GM23338 (cell line): ENCODE data around the gene LLPH. TPM values are rescaled to one million over a fixed set of nuclear protein-coding genes. Genes with fewer than 3 reads are reported as not detected.
"Not testable (repeated sequence)": the region's sequence is repeated elsewhere in the genome, so short reads cannot be mapped to it uniquely, and the experiment has no call there.

Source experiments
- ATAC-seq: fragments of 200-7000 bp; cut with Tn5 transposase; 3 replicates; pipeline ENCODE4 v1.9.1; 2020
- DNase-seq: peaks from one replicate; pipeline ENCODE4 v3.0.0-alpha.2; 2015; ENCODE audit warnings: low spot score
- H2AFZ ChIP-seq: fragments of 200-600 bp; sonication (generic); 2 replicates; pipeline ENCODE4 v1.8.0; 2016; ENCODE audit warnings: antibody characterized with exemption, mild to moderate bottlenecking, moderate library complexity
- H3F3A ChIP-seq: fragments of 200-600 bp; sonication (generic); replicated peaks from 2 replicates; pipeline ENCODE4 v1.8.0; 2017; ENCODE audit warnings: antibody characterized with exemption, mixed run types, low read depth
- H3K27ac ChIP-seq: fragments of 200-600 bp; sonication (generic); 2 replicates; pipeline ENCODE4 v1.6.1; 2016; ENCODE audit warnings: low read depth
- H3K27me3 ChIP-seq: fragments of 200-600 bp; sonication (generic); 2 replicates; pipeline ENCODE4 v1.8.0; 2016; ENCODE audit warnings: mild to moderate bottlenecking, mixed run types, moderate library complexity; ENCODE audit not compliant: insufficient read depth
- H3K36me3 ChIP-seq: fragments of 200-600 bp; sonication (generic); 2 replicates; pipeline ENCODE4 v1.8.0; 2016; ENCODE audit warnings: mild to moderate bottlenecking; ENCODE audit not compliant: insufficient read depth
- H3K4me1 ChIP-seq: fragments of 200-600 bp; sonication (generic); 2 replicates; pipeline ENCODE4 v1.8.0; 2016; ENCODE audit warnings: mild to moderate bottlenecking, moderate library complexity; ENCODE audit not compliant: insufficient read depth
- H3K4me2 ChIP-seq: fragments of 200-600 bp; sonication (generic); 2 replicates; pipeline ENCODE4 v1.7.1; 2017; ENCODE audit warnings: mixed run types
- H3K4me3 ChIP-seq: fragments of 200-600 bp; sonication (generic); 2 replicates; pipeline ENCODE4 v1.6.1; 2016; ENCODE audit warnings: mixed run types
- H3K79me2 ChIP-seq: fragments of 200-600 bp; sonication (generic); replicated peaks from 2 replicates; pipeline ENCODE4 v1.8.0; 2017; ENCODE audit warnings: mild to moderate bottlenecking; ENCODE audit not compliant: insufficient read depth
- H3K9me2 ChIP-seq: fragments of 200-600 bp; sonication (generic); 2 replicates; pipeline ENCODE4 v1.8.0; 2017; ENCODE audit not compliant: insufficient read depth
- H4K20me1 ChIP-seq: fragments of 200-600 bp; sonication (generic); replicated peaks from 2 replicates; pipeline ENCODE4 v1.8.0; 2017; ENCODE audit warnings: mild to moderate bottlenecking; ENCODE audit not compliant: insufficient read depth
- H3K27ac Mint-ChIP-seq: 2 replicates; pipeline ENCODE4 v1.8.0; 2020; ENCODE audit warnings: inconsistent platforms, mild to moderate bottlenecking, moderate library complexity, mixed read lengths
- H3K27me3 Mint-ChIP-seq: 3 replicates; pipeline ENCODE4 v1.8.0; 2022; ENCODE audit warnings: low read depth, mild to moderate bottlenecking, moderate library complexity, mixed read lengths, inconsistent platforms; ENCODE audit not compliant: insufficient read depth, poor library complexity
- H3K36me3 Mint-ChIP-seq: 3 replicates; pipeline ENCODE4 v1.8.0; 2021; ENCODE audit warnings: low read depth, mild to moderate bottlenecking, inconsistent platforms, moderate library complexity, mixed read lengths
- H3K4me1 Mint-ChIP-seq: 3 replicates; pipeline ENCODE4 v1.8.0; 2020; ENCODE audit warnings: mild to moderate bottlenecking, inconsistent platforms, mixed read lengths
- H3K4me3 Mint-ChIP-seq: 3 replicates; pipeline ENCODE4 v1.8.0; 2021; ENCODE audit warnings: moderate library complexity, mild to moderate bottlenecking, inconsistent platforms, mixed read lengths
- H3K9me3 Mint-ChIP-seq: 3 replicates; pipeline ENCODE4 v1.8.0; 2020; ENCODE audit warnings: moderate library complexity, mild to moderate bottlenecking, inconsistent platforms, mixed read lengths
- ETS1 ChIP-seq: IDR thresholded peaks from 2 replicates; pipeline ENCODE4 v1.6.1; 2016; ENCODE audit warnings: antibody characterized with exemption
- JUNB ChIP-seq: IDR thresholded peaks from one replicate; pipeline ENCODE4 v1.6.1; 2016; ENCODE audit warnings: antibody characterized with exemption; ENCODE audit not compliant: unreplicated experiment
- POLR2AphosphoS5 ChIP-seq: IDR thresholded peaks from 2 replicates; pipeline ENCODE4 v1.6.1; 2016; ENCODE audit warnings: antibody characterized with exemption, low read depth
- REST ChIP-seq: IDR thresholded peaks from one replicate; pipeline ENCODE4 v1.6.1; 2018; ENCODE audit warnings: antibody characterized with exemption; ENCODE audit not compliant: unreplicated experiment
- STAT1 ChIP-seq: IDR thresholded peaks from one replicate; pipeline ENCODE4 v1.6.1; 2016; ENCODE audit warnings: antibody characterized with exemption; ENCODE audit not compliant: unreplicated experiment
- ZNF114 ChIP-seq: fragments of 250-450 bp; sonication (Bioruptor Pico); IDR thresholded peaks from 2 replicates; pipeline ENCODE4 v1.5.0; 2020; ENCODE audit warnings: mild to moderate bottlenecking, moderate library complexity
- polyA plus RNA-seq: library from polyadenylated mRNA; unstranded; fragments of >200 nt; fragmentation: Nextera tagmentation; extraction: Ambion mirVana; gene quantifications from 2 replicates; pipeline ENCODE4 v1.2.1, GENCODE V29; 2016
- total RNA-seq: library from RNA; depleted of rRNA; stranded (reverse); fragments of >200 nt; shearing (Covaris generic); gene quantifications from 2 replicates; pipeline ENCODE4 v1.2.3, GENCODE V29; 2014

The LLPH gene
- total and polyA plus RNA-seq, 2 experiments from 2014 or later, result 10.7 to 56.6 TPM

- H3K36me3 Mint-ChIP-seq, ATAC-seq, H3K4me1 ChIP-seq, H3K36me3 ChIP-seq, H3K9me2 ChIP-seq, H3K4me2 ChIP-seq, H3K27ac Mint-ChIP-seq, H4K20me1 ChIP-seq, H3K27ac ChIP-seq, H3K4me1 Mint-ChIP-seq, H3K27me3 Mint-ChIP-seq, H3K4me3 ChIP-seq, H3K27me3 ChIP-seq, H3K79me2 ChIP-seq, H3K4me3 Mint-ChIP-seq, H2AFZ ChIP-seq, H3F3A ChIP-seq: not testable (repeated sequence)
- H3K9me3 Mint-ChIP-seq, result peaks cover 19% of the 10 kb centered on the region; the same call in 2 of the 3 replicates
- DNase-seq, result peak; percentile 19
These were observed 44.1 kb upstream of the LLPH start for GRCh38 chr12:66174391-66175325.

- H3K36me3 ChIP-seq, result no peaks in the 10 kb centered on the region
- no peak for TF ChIP-seq ETS1
- TF ChIP-seq STAT1, result no peak
- TF ChIP-seq POLR2AphosphoS5, result no peak
- H3K4me1 Mint-ChIP-seq, result peaks cover 8% of the 10 kb centered on the region; the same call in 2 of the 3 replicates
- peaks cover 31% of the 10 kb centered on the region for H3K79me2 ChIP-seq
- H3K36me3 Mint-ChIP-seq, result peaks cover 11% of the 10 kb centered on the region
- H3K9me2 ChIP-seq, result 0 out of 2 replicates have a peak, but pooled peaks cover 3% of the 10 kb centered on the region
- peak overlapping the region; percentile 95 for H3K4me3 Mint-ChIP-seq
- H3K27ac ChIP-seq, result 0 out of 2 replicates have a peak overlapping the region, but pooled peaks have one; percentile 80
- no peaks in the 10 kb centered on the region for H3K27me3 ChIP-seq
- H3K27ac Mint-ChIP-seq, result no peak overlapping the region
- H3K4me1 ChIP-seq, result no peaks in the 10 kb centered on the region; the same call in 1 of the 2 replicates
- ATAC-seq, result no peak
- H3K4me3 ChIP-seq, result peak overlapping the region; percentile 70; the same call in 1 of the 2 replicates
- peak overlapping the region; percentile 71 for H3K4me2 ChIP-seq
- H3F3A ChIP-seq, result no peaks in the 10 kb centered on the region; the same call in 1 of the 2 replicates
- peak overlapping the region; percentile 60 for H2AFZ ChIP-seq
- peaks cover 1% of the 10 kb centered on the region for H3K27me3 Mint-ChIP-seq
- no peak for DNase-seq
- no peaks in the 10 kb centered on the region for H4K20me1 ChIP-seq
- H3K9me3 Mint-ChIP-seq, result peaks cover 20% of the 10 kb centered on the region; the same call in 2 of the 3 replicates
These were observed 40.1 kb upstream of the LLPH start for GRCh38 chr12:66170606-66171005.

- Mint-ChIP-seq H3K27me3 (peaks cover 1% of the 10 kb centered on the region), H3K36me3 (peaks cover 15% of the 10 kb centered on the region), H3K9me3 (peaks cover 22% of the 10 kb centered on the region; the same call in 2 of the 3 replicates), H3K4me3 (peak within 1 kb of the TSS; percentile 95), H3K4me1 (peaks cover 8% of the 10 kb centered on the region; the same call in 2 of the 3 replicates), H3K27ac (peak within 1 kb of the TSS; percentile 97)
- Histone ChIP-seq H3K4me2 (peak within 1 kb of the TSS; percentile 71), H3K79me2 (peaks cover 42% of the 10 kb centered on the region), H3K27me3 (no peaks in the 10 kb centered on the region), H4K20me1 (no peaks in the 10 kb centered on the region), H3F3A (no peaks in the 10 kb centered on the region; the same call in 1 of the 2 replicates), H2AFZ (peak within 1 kb of the TSS; percentile 60), H3K9me2 (0 out of 2 replicates have a peak, but pooled peaks cover 3% of the 10 kb centered on the region), H3K36me3 (no peaks in the 10 kb centered on the region), H3K4me1 (no peaks in the 10 kb centered on the region; the same call in 1 of the 2 replicates), H3K27ac (peak within 1 kb of the TSS; percentile 80), H3K4me3 (peak within 1 kb of the TSS; percentile 70)
- DNase-seq (peak; percentile 93), ATAC-seq (peak; percentile 99)
- TF ChIP-seq ETS1 (0 out of 2 replicates have a peak, but pooled peaks have one; percentile 23), REST (peak; percentile 7), ZNF114 (CRISPR knock-in tag) (peak; percentile 59; the same call in 1 of the 2 replicates), POLR2AphosphoS5 (peak; percentile 75), JUNB (no peak)
These were observed 38.9 kb upstream of the LLPH start, which contains the start of gene TMBIM4 for GRCh38 chr12:66169221-66170170. TMBIM4 (minus strand) TSS chr12:66169996; CDS start chr12:66169951, 45 bp downstream.
